ENCODE data around the gene RGMA.
"Not testable (repeated sequence)": the region's sequence is repeated elsewhere in the genome, so short reads cannot be mapped to it uniquely, and the experiment has no call there.

RGMA gene

DNA sequence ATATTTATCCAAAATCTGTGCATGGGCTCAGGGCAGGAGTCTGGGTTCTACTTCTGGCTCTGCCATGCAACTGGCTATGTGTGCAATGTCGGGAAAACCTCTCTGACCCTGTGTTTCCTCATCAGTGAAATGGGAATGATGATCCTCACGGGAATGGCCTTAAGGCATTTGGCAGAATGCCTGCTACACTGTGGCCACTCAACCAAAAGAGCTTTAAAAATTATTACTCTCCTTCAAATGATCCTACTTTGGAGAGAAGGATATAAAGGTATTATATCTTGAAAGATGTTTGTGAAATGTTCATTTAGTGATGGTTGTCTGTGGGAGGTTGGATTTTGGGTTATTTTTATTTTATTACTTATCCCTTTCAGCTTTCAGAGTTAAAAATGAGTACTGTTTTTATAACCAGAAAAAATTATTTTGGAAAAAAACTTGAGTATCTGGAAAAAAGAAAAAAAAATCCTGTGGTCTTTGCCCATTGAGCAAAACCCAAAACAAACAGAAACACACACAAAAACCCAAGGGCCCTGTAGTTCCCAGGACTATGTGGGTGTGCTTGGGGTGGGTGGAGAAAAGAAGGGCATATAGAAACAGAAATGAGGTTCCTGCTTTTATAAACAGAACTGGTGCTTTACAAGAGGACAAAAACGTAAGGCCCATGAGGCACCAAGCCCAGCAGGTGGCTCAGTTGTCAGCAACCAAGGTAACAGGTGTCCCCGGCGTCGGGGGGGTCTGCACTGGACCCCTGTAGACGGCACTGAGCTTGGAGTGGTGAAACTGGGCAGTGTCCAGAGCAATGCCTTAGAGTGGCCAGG lies 22.0 kb downstream of the RGMA start:
- no peak for DNase-seq (ENCODE audit: low spot score)

DNA sequence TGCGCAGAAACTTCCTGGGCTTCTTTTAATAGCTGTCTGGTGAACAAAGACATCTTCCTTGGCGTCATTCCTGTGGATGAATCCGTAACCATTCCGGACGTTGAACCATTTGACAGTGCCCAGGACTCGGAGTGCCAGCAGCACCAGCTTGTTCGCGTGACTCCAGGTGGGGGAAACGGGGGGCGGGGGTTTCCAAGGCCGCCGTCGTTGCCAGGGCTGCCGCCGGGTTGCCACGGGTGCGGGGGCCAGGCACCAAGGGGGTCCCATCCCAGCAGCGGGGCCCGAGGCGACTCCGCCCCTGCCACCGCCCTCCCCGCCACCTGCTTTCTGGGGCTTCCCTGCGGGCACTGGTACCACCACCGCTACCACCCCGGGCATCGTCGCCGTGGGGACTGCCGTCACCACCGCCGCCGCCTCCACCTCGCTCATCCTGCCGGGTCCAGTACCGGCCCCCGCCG lies 22.8 kb downstream of the RGMA start:
- DNase-seq (ENCODE audit: low spot score): no peak

DNA sequence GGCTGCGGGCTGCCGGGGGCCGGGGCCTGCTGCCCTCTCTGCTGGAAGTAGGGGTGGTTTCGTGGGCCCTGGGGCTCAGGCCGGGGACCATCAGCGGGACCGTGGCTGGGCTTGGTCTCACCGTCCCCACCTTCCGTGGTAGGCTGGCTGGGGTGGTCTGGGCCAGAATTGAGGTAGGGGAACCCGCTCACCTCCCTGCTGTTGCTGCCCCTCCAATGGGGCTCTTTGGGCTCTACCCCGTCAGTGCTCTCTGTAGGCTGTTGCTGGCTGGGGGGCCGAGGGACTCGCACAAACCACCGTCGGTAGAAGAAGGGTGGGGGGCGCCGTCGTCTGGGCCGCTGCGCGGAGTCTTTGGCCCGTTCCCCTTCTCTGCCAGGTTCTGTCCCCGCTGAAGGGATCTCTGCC lies 23.4 kb downstream of the RGMA start:
- no peak for DNase-seq (ENCODE audit: low spot score)

DNA sequence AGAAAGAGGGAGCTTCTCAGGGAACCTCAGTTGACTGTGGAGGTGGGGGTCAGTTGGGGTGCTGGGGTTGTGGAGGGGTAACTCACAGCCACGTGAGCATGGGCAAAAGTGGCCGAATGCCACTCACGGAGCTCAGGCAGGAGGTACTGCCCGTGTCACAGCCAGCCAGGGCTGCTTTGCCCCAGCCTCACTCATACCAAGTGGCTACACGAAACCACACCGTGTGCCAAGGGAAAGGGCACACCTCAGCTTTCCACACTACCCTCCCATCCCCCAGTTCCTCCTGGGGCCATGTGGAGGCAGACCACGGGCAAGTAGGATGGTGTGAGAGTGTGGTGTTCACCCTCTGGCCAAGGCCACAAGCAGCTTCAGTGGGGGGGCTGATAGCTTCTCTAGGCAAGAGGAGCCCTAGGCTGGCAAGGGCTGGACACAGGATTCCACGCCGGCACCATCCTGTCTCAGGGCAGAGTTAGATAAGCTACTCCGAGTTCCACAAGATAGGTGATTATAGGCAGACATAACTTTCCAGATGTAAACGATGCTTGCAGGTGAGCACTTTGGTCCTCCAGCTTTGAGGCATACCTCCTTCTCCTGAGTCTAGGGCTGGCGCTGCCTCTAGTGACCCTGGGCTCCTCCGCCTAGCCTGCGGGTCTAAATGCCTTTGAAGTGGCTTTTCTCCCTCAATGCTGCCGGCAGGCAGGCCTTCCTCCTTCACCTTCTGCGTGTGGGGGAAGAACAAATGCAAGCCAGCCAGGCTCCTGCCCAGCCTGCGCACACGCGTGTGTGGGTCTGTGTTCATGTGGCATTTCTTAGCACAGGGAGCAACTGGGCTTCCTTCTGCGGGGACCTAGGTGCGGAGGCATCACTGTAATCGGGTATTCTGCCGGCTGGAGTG lies 25.0 kb downstream of the RGMA start:
- DNase-seq (ENCODE audit: low spot score): no peak

DNA sequence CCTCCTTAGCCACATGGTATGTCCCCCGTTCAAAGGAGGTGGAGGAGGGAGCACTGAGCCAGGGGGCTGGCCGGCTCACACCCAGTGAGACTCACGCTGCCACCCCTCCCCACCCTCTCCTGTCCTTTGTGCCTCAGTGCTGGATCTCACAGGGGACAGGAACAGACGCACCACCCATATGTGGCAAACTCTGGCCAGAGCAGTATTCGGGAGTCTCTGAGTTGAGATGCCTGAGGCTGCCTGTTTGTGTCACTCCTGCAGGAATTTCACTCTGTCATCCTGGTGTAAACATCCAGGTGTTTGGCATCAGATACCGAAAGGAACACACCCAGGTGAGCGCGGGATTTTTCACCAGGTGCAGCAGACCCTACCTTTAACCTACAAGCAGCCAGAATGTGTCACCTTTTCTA lies 25.7 kb downstream of the RGMA start:
- DNase-seq (ENCODE audit: low spot score): no peak

DNA sequence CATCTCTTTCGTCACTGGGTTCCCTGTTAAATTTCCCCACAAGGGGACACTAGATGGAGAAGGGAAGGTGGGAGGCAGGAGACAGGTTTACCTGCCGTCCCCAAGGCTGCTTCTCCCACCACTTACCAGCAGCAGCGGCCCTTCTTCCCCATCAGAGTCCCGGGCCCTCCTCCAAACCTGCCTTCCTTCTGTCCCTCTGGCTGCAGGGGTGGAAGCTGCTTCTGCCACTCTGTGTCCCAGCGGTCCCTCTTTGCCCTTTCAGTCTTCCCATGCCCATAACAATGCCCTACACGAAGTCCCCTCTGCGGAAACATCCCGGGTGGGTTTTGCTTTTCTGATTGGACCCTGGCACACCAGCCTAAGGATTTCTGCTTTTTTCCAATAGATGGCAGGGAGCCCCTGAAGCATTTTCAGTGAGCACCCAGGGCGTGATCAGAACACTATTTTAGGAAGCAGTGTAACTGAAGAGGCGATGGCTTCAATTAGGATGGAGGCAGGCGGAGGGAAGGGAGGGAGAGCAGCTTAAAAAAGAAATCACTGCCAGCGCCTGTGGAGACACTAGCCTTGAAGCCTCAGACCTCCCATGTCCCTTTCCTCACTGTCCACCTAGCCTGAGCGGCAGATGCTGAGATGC lies 26.3 kb downstream of the RGMA start:
- DNase-seq (ENCODE audit: low spot score): not testable (repeated sequence)

DNA sequence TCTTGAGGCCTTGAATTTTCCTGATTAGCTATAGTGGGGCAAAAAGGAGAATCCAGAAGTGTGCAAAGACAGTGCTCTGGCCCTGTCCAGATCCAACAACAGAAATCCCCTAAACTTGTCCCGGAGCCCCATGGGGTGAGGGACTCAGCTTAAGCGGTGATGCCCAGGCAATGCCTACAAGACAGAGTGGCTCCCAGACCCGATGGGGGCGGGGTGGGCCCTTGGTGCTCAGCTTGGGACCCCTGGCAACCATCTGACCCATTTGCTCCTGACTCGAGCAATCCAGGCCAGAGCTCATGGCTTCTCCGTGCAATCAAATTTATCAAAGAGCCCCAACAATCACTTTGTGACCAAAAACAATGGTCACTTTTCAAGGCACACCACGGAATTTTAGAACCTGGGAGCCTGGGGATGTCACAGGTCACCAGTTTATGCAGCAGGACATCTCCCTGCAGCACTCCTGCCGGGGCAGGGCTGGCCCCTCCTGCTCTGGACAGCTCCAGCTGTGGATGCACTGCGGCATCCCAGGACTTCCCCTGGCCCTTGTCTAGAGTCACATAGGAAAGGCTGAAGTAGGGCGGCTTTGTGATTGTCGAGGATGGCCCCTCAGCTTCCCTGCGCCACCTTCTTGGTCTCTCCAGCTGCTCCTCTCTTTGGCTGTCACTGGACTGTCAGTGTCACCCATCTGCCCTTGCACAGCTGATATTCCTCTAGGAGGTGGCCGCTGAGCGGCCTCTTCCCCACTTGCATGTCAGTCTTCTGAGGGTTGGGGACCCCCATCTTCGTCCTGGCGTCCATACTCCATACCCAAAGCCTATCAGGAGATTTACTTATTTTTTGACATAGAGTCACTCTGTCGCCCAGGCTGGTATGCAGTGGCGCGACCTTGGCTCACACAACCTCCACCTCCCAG lies 28.4 kb downstream of the RGMA start:
- no peak for DNase-seq (ENCODE audit: low spot score)

DNA sequence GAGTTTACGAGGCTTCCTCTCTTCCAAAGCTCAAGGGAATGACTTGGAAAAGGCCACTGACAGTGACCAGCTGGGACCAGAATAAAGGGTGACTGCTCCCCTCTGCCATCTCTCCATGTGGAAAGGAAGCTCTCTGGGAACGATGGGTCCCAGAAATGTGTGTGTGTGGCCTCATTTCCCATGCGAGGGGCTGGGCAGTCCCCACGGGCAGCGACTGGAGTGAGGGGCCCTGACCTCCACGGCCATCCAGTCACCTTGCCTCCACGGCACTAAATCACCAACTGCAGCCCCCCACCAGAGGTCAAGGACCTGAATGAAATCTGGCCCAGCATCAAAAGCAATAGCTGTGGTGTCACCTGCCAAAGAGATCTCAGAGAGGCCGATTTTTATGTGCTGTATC lies 29.6 kb downstream of the RGMA start:
- DNase-seq (ENCODE audit: low spot score): no peak

DNA sequence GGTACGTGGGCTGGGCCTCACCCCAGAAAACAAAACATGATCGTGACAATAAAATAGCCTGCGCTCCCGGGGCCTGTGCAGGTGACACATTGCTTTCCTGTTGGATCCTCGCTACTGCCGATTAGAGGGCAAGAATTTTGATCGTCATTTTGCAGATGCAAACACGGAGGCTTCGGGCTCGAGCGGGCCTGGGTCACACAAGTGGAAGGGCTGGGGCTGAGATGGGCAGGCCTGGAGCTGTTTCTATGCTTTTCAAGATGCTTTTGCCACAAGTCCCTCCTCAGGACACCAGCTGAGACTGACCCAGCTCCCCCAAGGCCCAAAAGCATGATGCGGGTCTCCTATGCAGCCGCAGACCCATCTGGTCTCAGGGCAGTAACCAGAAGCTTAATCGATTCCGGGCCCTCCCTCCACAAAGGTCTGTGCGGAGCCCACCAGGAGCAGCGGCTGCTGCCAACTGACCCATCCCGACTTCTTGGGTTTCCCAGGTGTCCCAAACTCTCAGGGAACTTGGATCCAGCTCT lies 30.0 kb downstream of the RGMA start:
- no peak for DNase-seq (ENCODE audit: low spot score)

DNA sequence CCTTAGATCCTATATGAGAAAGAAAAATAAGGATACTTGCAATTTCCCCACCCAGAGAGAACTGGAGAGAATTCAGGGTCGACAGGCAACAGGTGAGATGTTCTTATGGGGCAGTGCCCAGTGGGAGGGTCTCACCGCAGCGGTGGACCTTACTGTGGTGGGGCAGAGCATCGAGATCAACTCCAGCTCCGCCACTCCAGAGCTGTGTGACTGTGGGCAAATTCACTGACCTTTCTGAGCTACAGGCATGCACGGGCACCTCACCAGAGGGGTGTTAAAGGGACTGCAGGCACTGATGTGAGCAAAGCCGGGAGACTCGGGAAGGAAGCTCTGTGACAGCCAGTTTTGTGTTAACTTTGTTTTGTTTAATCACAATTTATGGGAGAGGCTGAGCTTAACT lies 30.9 kb downstream of the RGMA start:
- no peak for DNase-seq (ENCODE audit: low spot score)

DNA sequence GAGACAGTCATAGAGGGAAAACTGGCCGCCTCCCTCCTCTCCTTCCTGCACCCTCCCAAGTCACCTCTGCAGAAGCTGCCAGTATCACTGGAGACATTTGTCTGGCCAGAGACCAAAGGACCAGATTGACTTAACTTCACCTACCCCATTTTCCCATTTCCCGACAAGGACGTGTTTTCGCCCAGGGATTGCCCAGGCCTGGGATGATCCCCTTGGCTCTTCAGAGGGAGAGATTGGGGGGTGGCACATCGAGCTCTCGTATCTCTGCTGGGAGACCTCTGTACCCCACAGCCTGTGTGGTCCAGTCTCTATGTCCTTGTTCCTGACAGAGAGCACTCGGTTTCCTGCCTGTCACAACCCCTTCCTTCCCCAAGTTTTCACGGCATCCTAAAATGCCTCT lies 31.4 kb downstream of the RGMA start:
- DNase-seq (ENCODE audit: low spot score): no peak

DNA sequence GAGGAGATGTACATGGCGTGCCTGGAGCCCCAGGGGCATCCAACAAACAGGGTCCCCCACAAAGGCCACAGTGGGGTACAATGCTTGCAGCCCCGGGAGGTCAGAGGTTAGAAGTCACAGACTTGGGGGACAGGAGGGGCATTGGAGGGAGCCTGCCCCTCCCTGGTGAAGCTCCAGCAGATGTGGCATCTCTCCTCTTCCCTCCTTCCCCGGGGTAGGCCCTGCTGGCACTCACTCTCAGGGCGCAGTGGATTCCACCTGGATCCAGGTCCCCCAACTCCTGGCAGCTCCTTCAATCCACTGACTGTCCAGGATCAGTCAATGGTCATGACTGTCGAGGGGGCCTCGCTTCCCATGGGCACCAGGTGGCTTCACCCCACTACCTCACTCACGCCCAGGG lies 32.2 kb downstream of the RGMA start:
- DNase-seq (ENCODE audit: low spot score): no peak

DNA sequence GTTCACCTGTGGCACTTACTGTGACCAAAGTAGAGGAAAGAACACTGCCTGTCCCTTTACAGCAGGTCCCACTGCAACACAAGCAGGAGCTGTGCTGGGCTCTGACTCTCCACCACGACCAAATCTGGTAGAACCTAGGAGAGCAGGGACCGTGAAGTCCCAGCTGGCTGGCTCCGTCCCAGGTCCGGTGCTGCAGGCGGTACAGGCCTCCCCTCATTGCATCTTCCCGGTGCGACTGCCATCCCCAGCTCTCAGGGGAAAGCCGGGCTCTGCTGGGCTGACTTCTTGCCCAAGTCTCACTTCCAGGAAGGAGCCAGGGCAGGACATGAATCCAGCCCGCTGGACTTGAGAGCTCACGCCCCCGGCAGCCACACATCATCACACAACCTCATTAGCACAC lies 33.8 kb downstream of the RGMA start:
- no peak for DNase-seq (ENCODE audit: low spot score)

DNA sequence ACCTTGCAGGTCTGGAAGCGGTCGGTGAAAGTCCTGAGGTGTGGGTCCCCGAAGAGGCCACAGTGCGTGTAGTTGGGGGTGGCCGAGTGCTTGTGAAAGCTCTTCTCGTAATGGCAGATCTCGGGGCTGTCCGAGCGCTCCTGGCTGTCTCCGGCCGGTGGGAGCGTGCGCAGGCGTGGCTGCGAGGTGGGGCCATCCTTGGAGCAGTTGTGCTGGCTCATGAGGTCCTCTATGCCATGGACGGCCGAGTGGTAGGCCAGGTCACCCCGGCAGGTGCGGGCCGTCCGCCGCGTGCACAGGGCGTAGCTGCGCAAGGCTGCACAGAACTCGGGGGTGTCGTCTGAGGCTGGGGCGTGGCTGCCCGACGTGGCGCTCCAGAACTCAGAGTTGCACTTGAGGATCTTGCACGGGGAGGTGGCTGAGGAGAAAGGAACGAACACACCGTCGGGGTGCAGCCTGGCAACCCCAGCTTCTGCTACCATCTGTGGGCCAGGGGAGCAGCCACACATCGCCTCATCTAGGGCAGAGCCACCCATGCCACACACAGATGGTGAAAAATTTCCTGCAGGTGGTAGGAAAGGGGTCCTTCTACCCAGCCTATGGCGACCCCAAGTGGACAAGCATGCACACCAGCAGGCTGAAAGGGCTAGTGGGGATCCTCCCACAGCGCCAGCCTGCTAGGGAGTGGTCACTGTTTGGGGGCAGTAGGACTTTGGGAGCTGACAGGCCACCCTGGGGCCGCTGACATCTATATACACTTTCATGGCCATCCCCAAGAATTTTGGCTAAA lies 36.7 kb downstream of the RGMA start:
- no peak for DNase-seq (ENCODE audit: low spot score)

DNA sequence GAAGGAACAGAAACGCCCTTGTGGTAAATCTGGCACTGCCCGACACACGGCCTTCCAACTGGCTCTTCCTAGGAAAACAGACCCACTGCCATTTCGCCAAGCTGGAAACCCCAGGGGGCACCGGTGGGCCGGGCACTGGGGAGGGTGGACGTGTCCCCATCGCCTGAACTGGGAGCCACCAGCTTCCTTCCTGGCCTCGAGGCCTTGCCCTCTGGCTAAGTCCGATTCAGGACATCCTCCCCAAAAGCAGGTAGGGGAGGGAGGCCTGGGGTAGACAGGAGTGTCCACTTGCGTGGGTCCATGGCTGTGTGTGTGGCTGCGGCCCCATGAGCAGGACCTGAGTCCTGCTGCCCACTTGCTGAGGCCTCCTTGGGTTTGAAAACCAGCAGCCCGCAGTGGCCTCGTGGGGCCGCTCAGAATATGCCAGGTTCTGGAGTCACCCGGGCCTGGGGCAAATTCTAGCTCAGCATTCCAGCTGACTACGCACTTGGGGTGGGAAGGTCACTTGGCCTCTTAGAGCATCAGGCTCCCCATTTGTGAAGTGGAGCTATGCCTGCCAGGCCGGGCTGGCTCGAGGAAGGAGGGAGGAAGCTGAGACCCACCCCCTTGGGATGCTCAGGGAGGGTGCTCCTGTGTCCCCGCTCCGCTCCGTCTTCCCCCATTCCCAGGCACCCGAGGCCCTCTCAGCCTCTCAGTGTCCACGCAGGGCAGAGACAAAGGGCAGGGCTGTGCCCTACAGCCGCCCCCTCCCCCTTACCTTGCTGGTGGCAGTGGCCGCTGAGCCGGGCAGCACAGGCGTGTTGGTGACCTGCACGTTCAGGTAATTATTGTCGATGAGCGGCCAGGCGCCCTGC lies 37.5 kb downstream of the RGMA start:
- DNase-seq (ENCODE audit: low spot score): no peak

DNA sequence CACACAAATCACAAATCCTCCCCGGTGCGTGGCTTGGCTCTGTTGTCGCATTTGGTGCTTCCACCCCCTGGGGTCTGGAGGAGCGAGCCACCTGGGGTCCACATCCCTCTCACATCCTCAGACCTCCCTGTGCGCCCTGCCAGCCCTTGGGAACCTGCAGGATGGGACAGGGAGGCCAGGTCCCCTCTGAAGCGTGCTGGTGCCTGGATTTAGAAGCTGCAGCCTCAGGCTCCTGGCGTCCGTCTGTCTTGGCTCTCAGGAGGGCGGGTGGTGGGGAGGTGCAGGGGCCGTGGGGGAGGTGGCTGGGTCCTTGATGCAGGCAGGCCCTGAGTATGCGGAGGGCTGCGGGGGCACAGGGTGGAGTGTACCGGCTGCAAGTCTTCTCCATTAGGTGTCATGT lies 38.4 kb downstream of the RGMA start:
- no peak for DNase-seq (ENCODE audit: low spot score)

DNA sequence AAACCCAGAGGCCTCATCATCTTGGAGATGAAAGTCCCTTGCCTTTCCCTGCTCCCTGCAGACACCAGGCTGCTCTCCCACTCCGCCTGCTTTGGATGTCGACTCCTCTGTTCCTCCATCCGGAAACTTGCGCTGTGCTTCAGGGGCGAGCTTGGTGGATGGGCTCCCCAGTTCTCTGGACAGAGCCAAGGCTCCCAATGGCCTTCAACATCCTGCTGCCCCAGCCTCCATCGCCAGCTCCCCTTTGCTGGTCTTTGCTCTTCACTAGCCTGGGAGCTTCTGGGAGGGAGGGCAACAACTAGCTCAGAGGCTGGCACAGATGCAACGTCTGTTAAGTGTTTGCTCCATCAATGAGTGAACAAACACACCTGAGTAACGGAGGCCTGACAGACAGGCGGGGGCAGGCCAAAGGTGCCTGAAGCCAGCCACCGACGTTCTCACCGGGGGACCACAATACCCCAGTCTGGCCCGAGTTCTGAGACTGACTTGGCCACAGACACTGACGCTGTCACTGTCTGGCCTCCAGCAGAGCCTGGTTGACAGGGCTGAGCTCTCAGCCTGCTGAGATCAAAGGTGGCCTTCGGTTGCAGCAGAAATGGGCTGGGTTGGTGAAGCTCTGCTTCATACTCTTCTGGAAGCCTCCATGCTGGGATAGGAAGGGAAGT lies 39.0 kb downstream of the RGMA start:
- no peak for DNase-seq (ENCODE audit: low spot score)

DNA sequence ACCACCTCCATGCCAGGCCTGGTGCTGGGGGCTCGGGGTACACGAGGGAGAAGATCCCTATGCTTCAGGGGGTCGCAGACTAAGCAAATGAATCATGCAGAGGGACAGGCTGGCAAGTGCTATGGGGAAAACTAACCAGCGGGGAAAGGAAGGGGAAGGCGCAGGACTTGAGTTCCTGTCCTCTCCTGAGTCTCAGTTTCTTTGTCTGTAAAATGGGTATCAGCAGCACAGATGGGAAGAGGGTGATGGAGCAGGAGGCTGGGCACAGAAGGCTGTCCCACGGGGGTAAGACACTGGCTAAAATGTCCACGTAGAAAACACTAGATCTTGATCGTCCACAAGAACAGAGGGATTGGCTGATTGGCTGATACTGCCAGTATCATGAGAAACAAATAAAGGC lies 39.8 kb downstream of the RGMA start:
- DNase-seq (ENCODE audit: low spot score): no peak

DNA sequence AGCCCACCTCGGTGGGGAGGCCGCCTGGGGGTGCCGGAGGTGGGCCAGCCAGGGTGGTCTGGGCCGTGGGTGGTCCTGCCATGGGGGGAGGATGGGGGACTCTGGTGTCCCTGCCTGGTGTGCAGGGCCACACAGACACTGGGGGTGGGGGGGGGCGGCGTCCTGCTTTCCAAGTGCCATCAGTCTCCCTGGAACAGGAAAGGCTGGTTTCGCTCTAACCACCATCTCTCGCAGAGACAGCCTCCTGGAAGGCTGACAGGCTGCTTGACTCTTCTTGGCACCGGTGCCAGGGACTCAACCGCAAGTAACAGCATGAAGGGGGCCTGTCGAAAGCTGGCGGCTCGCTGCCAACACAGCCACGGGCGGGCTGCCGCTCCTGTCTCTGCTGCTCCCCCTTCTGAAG lies 40.3 kb downstream of the RGMA start:
- DNase-seq (ENCODE audit: low spot score): no peak
